NCI-H2227 (cell line): ENCODE measurements around the gene RNF220.

Experiments used
- DNase-seq: peaks from one replicate; lab custom pipeline; 2025; ENCODE audit not compliant: unreplicated experiment; lab: John Stamatoyannopoulos, UW

RNF220 gene

GRCh38 chr1:44405031-44405797 lies at the start of gene RNF220:
Gene RNF220 (plus strand): TSS chr1:44405255.
- DNase-seq, result peak; percentile 93

GRCh38 chr1:44355582-44356305 lies 49.3 kb upstream of the RNF220 start:
- peak; percentile 33 for DNase-seq

- DNase-seq, result no peak
Measured at GRCh38 chr1:44357710-44358109, 47.3 kb upstream of the RNF220 start.

GRCh38 chr1:44359234-44359935 lies 45.7 kb upstream of the RNF220 start:
- DNase-seq, result no peak

GRCh38 chr1:44361478-44361877 lies 43.6 kb upstream of the RNF220 start:
- DNase-seq, result no peak

- no peak for DNase-seq
Measured at GRCh38 chr1:44366371-44366975, 38.6 kb upstream of the RNF220 start.

GRCh38 chr1:44367944-44368343 lies 37.1 kb upstream of the RNF220 start:
- no peak for DNase-seq

- peak; percentile 74 for DNase-seq
Measured at GRCh38 chr1:44368471-44369151, 36.4 kb upstream of the RNF220 start.

- no peak for DNase-seq
Measured at GRCh38 chr1:44371206-44371605, 33.8 kb upstream of the RNF220 start.

- no peak for DNase-seq
Measured at GRCh38 chr1:44375547-44375946, 29.5 kb upstream of the RNF220 start.

GRCh38 chr1:44377925-44378784 lies 26.9 kb upstream of the RNF220 start:
- peak; percentile 40 for DNase-seq

- DNase-seq, result no peak
Measured at GRCh38 chr1:44380666-44381177, 24.3 kb upstream of the RNF220 start.

GRCh38 chr1:44388551-44388950 lies 16.5 kb upstream of the RNF220 start:
- DNase-seq, result no peak

GRCh38 chr1:44389437-44389836 lies 15.6 kb upstream of the RNF220 start:
- no peak for DNase-seq

GRCh38 chr1:44390277-44390676 lies 14.8 kb upstream of the RNF220 start:
- no peak for DNase-seq

- DNase-seq, result no peak
Measured at GRCh38 chr1:44401256-44402228, 3.5 kb upstream of the RNF220 start.

GRCh38 chr1:44405798-44406736 lies 1.0 kb downstream of the RNF220 start:
- DNase-seq, result no peak
